OCI-LY1 (cell line): ENCODE measurements around the gene NONO.
"Not testable (repeated sequence)": the region's sequence is repeated elsewhere in the genome, so short reads cannot be mapped to it uniquely, and the experiment has no call there.

ENCODE experiments used
- H2AFZ ChIP-seq: fragments of 200-600 bp; sonication (generic), shearing (Covaris generic); 2 replicates; pipeline ENCODE4 v1.6.0; 2014; ENCODE audit warnings: antibody characterized with exemption, mild to moderate bottlenecking, low read length
- H3F3A ChIP-seq: fragments of 200-600 bp; sonication (generic), shearing (Covaris generic); 2 replicates; pipeline ENCODE4 v1.6.0; 2014; ENCODE audit warnings: mild to moderate bottlenecking, antibody characterized with exemption, low read length, moderate library complexity; ENCODE audit not compliant: insufficient read depth
- H3K27ac ChIP-seq: fragments of 200-600 bp; sonication (generic); 2 replicates; pipeline ENCODE4 v1.5.1; 2014; ENCODE audit warnings: low read length, mixed run types, mild to moderate bottlenecking, low read depth; ENCODE audit not compliant: poor library complexity, severe bottlenecking
- H3K27me3 ChIP-seq: fragments of 200-600 bp; sonication (generic); 2 replicates; pipeline ENCODE4 v1.6.0; 2014; ENCODE audit warnings: antibody characterized with exemption, mild to moderate bottlenecking, low read length, moderate library complexity; ENCODE audit not compliant: insufficient read depth
- H3K36me3 ChIP-seq: fragments of 200-600 bp; sonication (generic); 2 replicates; pipeline ENCODE4 v1.6.1; 2014; ENCODE audit warnings: mild to moderate bottlenecking, antibody characterized with exemption, low read length, moderate library complexity, mixed read lengths; ENCODE audit not compliant: insufficient read depth
- H3K4me1 ChIP-seq: fragments of 200-600 bp; sonication (generic); 2 replicates; pipeline ENCODE4 v1.5.1; 2014; ENCODE audit warnings: mild to moderate bottlenecking, low read length, moderate library complexity; ENCODE audit not compliant: insufficient read depth, severe bottlenecking
- H3K4me2 ChIP-seq: fragments of 200-600 bp; sonication (generic), shearing (Covaris generic); 2 replicates; pipeline ENCODE4 v1.6.1; 2014; ENCODE audit warnings: low read length
- H3K4me3 ChIP-seq: fragments of 200-600 bp; sonication (generic); 2 replicates; pipeline ENCODE4 v1.5.1; 2014; ENCODE audit warnings: low read length, low read depth, mild to moderate bottlenecking, mixed read lengths; ENCODE audit not compliant: poor library complexity, severe bottlenecking
- H3K79me2 ChIP-seq: fragments of 200-600 bp; shearing (Covaris generic); 2 replicates; pipeline ENCODE4 v1.6.1; 2016; ENCODE audit warnings: mixed run types, low read length, mixed read lengths; ENCODE audit not compliant: insufficient read depth
- H3K9ac ChIP-seq: fragments of 200-600 bp; sonication (generic), shearing (Covaris generic); 2 replicates; pipeline ENCODE4 v1.6.1; 2014; ENCODE audit warnings: mild to moderate bottlenecking, low read length, mixed read lengths
- H3K9me2 ChIP-seq: fragments of 200-600 bp; sonication (generic), shearing (Covaris generic); 2 replicates; pipeline ENCODE4 v1.6.1; 2014; ENCODE audit warnings: low read depth, mild to moderate bottlenecking, low read length, mixed read lengths
- H3K9me3 ChIP-seq: fragments of 200-600 bp; shearing (Covaris generic); 2 replicates; pipeline ENCODE4 v1.6.1; 2014; ENCODE audit warnings: low read length, mixed read lengths
- H4K20me1 ChIP-seq: fragments of 200-600 bp; sonication (generic), shearing (Covaris generic); 2 replicates; pipeline ENCODE4 v1.6.0; 2016; ENCODE audit warnings: mild to moderate bottlenecking, low read length; ENCODE audit not compliant: insufficient read depth
- EZH2 ChIP-seq: fragments of 200-600 bp; sonication (generic), shearing (Covaris generic); IDR thresholded peaks from 2 replicates; pipeline ENCODE4 v1.8.0; 2017; ENCODE audit warnings: borderline replicate concordance, mixed run types, mild to moderate bottlenecking, antibody characterized with exemption, low read length, moderate library complexity, mixed read lengths
- TF ChIP-seq, protein P1 (sequence below): fragments of 200-600 bp; sonication (generic), shearing (Covaris generic); IDR thresholded peaks from 2 replicates; pipeline ENCODE4 v1.5.1; 2017; ENCODE audit warnings: mild to moderate bottlenecking, antibody characterized with exemption, low read length, moderate library complexity, mixed read lengths

Gene NONO

DNA sequence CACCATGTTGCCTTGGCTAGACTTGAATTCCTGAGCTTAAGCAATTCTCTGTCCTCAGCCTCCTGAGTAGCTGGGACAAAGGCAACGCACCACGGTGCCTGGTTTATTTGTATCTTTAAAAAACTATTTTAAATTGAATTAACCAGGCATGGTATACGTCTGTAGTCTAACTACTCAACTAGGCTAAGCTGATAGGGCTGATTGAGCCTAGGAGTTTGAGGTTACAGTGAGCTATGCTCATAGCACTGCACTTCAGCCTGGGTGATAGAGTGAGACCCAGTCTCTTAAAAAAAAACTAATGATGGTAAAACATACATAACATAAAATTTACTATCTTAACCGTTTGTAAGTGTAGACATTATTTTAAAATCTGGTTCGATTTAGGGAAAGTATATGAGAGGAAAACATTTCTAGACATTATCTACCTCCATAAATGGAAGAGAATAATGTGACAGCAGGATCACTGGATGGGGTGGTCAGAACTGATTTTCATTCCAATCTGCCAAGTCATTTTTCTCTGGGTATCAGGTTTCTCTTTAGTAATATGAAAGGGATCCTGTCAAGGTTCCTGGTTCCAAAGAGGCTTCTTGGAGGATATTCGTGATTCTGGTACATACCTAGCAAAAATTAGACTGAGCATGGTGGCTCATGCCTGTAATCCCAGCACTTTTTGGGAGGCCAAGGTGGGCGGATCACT lies 9.4 kb downstream of the NONO start:
- H3K27ac ChIP-seq, result no peak overlapping the region
- H3F3A ChIP-seq, result no peaks in the 10 kb centered on the region

DNA sequence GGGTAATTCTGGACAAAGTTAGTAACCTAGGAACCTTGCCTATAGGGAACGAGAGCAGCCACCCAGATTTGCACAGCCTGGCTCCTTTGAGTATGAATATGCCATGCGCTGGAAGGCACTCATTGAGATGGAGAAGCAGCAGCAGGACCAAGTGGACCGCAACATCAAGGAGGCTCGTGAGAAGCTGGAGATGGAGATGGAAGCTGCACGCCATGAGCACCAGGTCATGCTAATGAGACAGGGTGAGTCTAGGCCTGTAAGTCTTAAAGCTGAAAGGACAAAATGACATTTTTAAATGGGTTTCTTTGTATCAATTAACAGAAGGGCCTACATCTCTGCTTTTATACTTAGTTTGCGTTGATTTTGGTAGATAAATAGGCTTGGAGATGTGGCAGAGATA lies 13.4 kb downstream of the NONO start:
- no peaks in the 10 kb centered on the region for H3K79me2 ChIP-seq
- H3K27me3 ChIP-seq, result no peaks in the 10 kb centered on the region
- H3K9me3 ChIP-seq, result no peaks in the 10 kb centered on the region
- H3K9ac ChIP-seq, result no peak overlapping the region
- H3K4me3 ChIP-seq, result no peak overlapping the region
- no peak overlapping the region for H2AFZ ChIP-seq
- H3K9me2 ChIP-seq, result no peaks in the 10 kb centered on the region
- TF ChIP-seq EZH2, result no peak
- TF ChIP-seq, protein P1, sequence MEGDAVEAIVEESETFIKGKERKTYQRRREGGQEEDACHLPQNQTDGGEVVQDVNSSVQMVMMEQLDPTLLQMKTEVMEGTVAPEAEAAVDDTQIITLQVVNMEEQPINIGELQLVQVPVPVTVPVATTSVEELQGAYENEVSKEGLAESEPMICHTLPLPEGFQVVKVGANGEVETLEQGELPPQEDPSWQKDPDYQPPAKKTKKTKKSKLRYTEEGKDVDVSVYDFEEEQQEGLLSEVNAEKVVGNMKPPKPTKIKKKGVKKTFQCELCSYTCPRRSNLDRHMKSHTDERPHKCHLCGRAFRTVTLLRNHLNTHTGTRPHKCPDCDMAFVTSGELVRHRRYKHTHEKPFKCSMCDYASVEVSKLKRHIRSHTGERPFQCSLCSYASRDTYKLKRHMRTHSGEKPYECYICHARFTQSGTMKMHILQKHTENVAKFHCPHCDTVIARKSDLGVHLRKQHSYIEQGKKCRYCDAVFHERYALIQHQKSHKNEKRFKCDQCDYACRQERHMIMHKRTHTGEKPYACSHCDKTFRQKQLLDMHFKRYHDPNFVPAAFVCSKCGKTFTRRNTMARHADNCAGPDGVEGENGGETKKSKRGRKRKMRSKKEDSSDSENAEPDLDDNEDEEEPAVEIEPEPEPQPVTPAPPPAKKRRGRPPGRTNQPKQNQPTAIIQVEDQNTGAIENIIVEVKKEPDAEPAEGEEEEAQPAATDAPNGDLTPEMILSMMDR, result no peak
- no peaks in the 10 kb centered on the region for H4K20me1 ChIP-seq
- H3F3A ChIP-seq, result no peaks in the 10 kb centered on the region
- H3K27ac ChIP-seq, result no peak overlapping the region
- H3K4me2 ChIP-seq, result no peak overlapping the region
- peaks cover 88% of the 10 kb centered on the region for H3K36me3 ChIP-seq
- no peaks in the 10 kb centered on the region for H3K4me1 ChIP-seq

More for the DNA sequence above, 9.4 kb downstream of the NONO start:
- Histone ChIP-seq H3K36me3 (peaks cover 79% of the 10 kb centered on the region), H3K4me1 (no peaks in the 10 kb centered on the region), H4K20me1 (no peaks in the 10 kb centered on the region), H3K9me3 (no peaks in the 10 kb centered on the region), H3K27me3 (no peaks in the 10 kb centered on the region), H3K9me2 (no peaks in the 10 kb centered on the region), H3K4me2 (no peak overlapping the region), H2AFZ (no peak overlapping the region), H3K9ac (no peak overlapping the region), H3K79me2 (peaks cover 10% of the 10 kb centered on the region), H3K4me3 (no peak overlapping the region)
- no peak for TF ChIP-seq EZH2
- TF ChIP-seq, protein P1, result no peak

DNA sequence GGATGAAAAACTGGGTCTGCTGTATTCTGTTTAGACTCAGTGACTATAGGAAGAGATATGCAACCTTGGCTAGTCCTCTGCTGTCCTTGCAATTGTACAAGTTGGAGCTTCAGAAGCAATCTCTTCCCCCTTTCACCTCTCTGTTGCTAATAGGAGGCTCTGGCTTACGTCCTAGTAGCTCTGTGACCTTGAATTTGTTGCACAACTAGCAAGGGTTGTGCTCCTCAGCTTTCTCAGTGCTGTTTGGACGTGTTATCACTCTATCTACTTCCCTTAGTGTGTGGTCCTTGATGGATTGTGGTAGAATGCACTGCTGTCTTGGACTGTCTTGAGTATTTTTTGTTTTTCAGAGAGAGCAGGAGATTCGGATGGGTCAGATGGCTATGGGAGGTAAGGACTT lies 14.7 kb downstream of the NONO start:
- no peak for TF ChIP-seq EZH2
- TF ChIP-seq, protein P1, result no peak
- Histone ChIP-seq H3K9me3 (no peaks in the 10 kb centered on the region), H3K9me2 (no peaks in the 10 kb centered on the region), H3K4me1 (no peaks in the 10 kb centered on the region), H4K20me1 (no peaks in the 10 kb centered on the region), H3K9ac (no peak overlapping the region), H3K27ac (no peak overlapping the region), H3K79me2 (no peaks in the 10 kb centered on the region), H2AFZ (no peak overlapping the region), H3K4me2 (no peak overlapping the region), H3K4me3 (no peak overlapping the region), H3F3A (no peaks in the 10 kb centered on the region), H3K27me3 (no peaks in the 10 kb centered on the region), H3K36me3 (peaks cover 82% of the 10 kb centered on the region)

DNA sequence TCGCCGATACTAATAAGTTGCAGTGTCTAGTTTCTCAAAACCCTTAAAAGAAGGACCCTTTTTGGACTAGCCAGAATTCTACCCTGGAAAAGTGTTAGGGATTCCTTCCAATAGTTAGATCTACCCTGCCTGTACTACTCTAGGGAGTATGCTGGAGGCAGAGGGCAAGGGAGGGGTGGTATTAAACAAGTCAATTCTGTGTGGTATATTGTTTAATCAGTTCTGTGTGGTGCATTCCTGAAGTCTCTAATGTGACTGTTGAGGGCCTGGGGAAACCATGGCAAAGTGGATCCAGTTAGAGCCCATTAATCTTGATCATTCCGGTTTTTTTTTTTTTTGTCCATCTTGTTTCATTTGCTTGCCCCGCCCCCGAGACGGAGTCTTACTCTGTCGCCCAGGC lies 16.6 kb downstream of the NONO start:
- H3K4me1 ChIP-seq, H3K27me3 ChIP-seq, H3K9me3 ChIP-seq, H2AFZ ChIP-seq, H3K4me3 ChIP-seq, H3F3A ChIP-seq, H3K9me2 ChIP-seq, H3K27ac ChIP-seq, H3K9ac ChIP-seq, H3K4me2 ChIP-seq, H4K20me1 ChIP-seq, H3K79me2 ChIP-seq: not testable (repeated sequence)
- H3K36me3 ChIP-seq, result peaks cover 81% of the 10 kb centered on the region

DNA sequence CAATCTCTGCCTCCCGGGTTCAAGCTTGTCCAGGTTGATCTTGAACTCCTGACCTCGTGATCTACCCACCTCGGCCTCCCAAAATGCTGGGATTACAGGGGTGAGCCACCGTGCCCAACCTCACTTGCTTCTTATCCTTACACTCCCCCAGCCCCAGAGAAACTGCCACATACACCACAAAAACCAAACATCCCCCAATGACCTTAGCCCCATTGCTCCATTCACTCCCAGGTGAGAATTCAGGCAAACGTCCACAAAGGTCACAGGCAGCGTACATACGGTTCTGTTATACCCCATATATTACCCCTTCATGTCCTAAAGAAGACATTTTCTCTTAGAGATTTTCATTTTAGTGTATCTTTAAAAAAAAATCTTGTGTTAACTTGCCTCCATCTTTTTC lies 17.1 kb downstream of the NONO start:
- H3K36me3 ChIP-seq, result peaks cover 84% of the 10 kb centered on the region
- not testable (repeated sequence) for H3K4me3 ChIP-seq

More for the DNA sequence above, 17.1 kb downstream of the NONO start:
- not testable (repeated sequence) for H3K9me2 ChIP-seq, H4K20me1 ChIP-seq, H3F3A ChIP-seq, H3K9me3 ChIP-seq, H3K27ac ChIP-seq, H2AFZ ChIP-seq, H3K4me2 ChIP-seq, H3K4me1 ChIP-seq, H3K9ac ChIP-seq, H3K27me3 ChIP-seq, H3K79me2 ChIP-seq
